HG02840 (cell line): ENCODE data around the gene RYK.
A peak's percentile ranks its signal among the peaks of the same experiment; 100 is the strongest.
"Not testable (repeated sequence)": the region's sequence is repeated elsewhere in the genome, so short reads cannot be mapped to it uniquely, and the experiment has no call there.

Experiments used
- ATAC-seq: cut with Tn5 transposase; IDR thresholded peaks from one replicate; pipeline ENCODE4 v1.9.1; 2021; ENCODE audit warnings: mild to moderate bottlenecking, moderate library complexity, moderate number of reproducible peaks; ENCODE audit not compliant: unreplicated experiment, low FRiP score

The RYK gene

DNA sequence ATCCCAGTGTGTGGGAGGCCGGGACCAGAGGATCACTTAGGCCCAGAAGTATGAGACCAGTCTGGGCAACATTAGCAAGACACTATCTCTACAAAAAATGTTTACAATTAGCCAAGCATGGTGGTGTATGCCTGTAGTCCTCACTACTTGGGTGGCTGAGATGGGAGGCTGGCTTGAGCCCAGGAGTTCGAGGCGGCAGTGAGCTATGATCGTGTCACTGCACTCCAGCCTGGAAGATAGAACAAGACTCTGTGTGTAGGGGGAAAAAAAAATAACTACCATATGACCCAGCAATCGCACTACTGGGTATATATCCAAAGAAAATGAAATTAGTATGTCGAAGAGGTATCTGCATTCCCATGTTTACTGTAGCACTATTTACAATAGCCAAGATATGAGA, 22.6 kb downstream of the RYK start:
- ATAC-seq: no peak

- not testable (repeated sequence) for ATAC-seq
These were observed 25.9 kb downstream of the RYK start for GRCh38 chr3:134224796-134225156.

DNA sequence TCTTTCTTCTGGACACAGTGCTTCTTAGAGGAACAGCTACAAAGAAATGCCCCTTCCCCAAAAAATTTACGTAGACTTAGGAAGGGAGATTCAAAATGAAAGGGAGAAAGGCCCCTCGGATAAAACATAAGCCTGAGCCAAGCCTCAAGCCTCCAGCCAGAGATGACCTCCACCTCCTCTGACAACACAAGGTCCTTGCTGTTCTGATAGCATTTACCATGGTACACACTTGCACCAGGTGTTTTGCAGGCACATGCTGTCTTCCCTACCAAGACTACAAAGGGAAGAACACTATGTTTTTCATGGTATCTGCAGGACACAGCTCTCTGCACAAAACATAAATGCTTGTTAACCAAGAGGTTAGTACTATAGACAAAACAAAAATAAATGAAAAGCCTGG, 27.8 kb downstream of the RYK start:
- ATAC-seq: no peak

DNA sequence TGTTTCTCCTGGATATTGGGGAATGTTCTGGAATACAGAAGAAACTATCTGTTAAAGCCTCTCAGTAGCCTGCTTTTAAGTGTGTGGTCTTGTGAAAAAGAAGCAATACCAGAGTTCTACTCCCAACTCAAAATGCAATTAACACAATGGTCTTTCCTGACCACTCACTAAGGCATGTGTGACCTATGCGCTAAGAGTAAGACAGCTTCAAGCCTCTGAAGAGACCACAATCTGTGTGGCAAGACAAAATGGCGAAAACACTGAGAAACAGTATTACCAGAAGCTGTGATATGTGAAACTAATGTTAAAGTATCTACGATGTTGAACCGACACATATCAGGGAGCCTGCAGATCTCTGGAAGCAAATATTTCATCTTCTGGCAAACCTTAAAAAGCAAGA, 33.8 kb downstream of the RYK start:
- no peak for ATAC-seq

DNA sequence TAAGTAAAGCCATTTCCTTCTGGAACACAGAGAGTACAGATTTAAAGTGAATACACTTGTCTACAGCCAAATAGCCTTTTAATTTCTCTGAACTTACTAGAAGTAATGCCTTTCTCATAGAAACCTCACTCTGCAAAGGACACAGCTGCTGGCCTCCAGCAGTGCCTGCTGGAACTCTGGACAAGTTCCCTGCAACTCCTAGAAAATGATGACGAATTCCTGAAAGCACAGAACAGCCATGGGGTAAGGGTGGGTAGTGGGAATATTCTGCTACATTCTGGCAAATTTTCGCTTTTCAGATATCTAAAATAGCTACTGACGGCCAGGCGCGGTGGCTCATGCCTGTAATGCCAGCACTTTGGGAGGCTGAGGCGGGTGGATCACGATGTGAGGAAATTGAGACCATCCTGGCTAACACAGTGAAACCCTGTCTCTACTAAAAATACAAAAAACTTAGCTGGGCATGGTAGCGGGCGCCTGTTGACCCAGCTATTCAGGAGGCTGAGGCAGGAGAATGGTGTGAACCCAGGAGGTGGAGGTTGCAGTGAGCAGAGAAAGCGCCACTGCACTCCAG, 34.4 kb downstream of the RYK start:
- no peak for ATAC-seq

DNA sequence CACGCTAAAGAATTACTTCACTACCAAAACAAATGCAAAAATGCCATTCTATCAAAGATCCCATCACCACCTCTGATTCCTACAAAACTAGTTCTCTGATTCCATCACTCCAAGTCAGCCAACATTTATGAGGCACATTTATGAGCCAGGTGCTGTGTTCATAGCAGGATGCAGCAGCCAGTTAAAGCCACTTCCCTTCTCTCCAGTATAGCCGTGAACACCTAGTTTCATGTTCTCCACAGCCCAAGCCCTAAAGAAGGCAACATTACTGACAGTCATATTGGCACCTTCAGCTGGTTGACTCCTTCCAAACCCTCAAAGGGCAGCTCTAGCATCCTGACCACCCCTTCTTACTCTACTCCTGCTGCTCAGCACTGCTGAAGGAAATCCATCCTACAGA, 36.4 kb downstream of the RYK start:
- ATAC-seq: no peak

GRCh38 chr3:134212967-134213665, 37.5 kb downstream of the RYK start:
- peak; percentile 57 for ATAC-seq

DNA sequence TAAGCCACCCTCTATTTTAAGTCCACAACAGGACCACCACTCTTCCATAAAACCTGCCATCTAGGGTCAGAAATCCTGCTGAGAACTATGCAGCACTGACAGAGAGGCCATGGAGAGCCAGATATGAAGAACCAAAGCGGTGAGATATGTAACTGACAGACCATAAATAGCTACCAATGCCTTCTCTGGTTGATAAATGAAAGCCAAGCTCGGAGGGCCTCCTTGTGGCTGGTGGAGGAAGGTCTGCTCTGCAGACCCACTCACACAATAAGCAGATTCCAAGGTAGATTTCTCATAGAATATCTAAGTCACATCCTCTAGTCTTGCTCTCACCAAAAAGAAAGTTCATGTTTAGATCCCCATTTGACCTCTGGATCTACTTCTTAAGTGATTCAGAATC, 38.9 kb downstream of the RYK start:
- ATAC-seq: no peak

DNA sequence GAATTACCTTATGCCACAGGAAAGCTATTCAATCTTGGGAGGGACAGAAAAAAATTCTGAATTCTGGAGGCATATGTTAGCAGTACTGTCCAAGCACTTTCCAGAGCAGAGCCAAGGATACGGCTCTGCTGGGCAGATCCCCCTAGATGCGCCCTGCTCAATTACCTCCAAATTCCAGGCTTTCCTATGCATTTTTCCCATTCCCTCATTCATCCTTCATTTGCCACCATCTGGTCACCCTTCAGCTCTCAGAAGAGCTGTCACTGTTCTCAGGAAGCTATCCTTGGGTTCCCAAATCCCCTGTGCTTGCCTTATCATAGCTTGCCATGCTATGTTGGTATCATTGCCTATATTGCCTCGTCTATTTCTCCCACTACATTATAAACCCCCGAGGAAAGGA, 45.2 kb downstream of the RYK start:
- ATAC-seq: no peak

GRCh38 chr3:134201201-134202130, 49.2 kb downstream of the RYK start:
- ATAC-seq: no peak

DNA sequence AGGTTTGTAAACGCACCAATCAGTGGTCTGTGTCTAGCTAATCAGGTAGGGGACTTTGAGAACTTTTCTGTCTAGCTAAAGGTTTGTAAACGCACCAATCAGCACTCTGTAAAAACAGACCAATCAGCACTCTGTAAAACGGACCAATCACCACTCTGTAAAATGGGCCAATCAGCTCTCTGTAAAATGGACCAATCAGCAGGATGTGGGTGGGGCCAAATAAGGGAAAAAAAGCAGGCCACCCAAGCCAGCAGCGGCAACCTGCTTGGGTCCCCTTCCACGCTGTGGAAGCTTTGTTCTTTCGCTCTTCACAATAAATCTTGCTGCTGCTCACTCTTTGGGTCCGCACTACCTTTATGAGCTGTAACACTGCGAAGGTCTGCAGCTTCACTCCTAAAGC, 50.8 kb downstream of the RYK start:
- ATAC-seq: not testable (repeated sequence)

GRCh38 chr3:134199240-134199639, 51.4 kb downstream of the RYK start:
- ATAC-seq: no peak

DNA sequence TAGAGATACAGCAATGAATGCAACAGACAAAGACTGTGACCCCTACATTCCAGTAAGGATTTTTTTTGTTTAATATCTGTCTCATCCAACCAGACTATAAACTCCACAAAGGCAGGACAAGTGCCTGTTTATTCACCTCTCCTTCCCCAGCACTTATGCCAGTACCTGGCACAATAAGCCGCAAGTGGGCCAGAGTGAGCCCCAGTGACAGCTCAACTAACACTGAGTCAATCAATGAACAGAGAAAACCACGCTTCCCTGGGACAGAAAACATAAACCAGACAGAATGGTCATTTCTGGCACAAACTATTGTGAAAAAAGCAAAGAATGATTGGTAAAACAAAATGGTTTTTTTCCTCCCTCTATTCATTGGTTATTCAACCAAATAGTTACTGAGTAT, 52.2 kb downstream of the RYK start:
- ATAC-seq: no peak

- no peak for ATAC-seq
These were observed 52.9 kb downstream of the RYK start for GRCh38 chr3:134197681-134198261.

DNA sequence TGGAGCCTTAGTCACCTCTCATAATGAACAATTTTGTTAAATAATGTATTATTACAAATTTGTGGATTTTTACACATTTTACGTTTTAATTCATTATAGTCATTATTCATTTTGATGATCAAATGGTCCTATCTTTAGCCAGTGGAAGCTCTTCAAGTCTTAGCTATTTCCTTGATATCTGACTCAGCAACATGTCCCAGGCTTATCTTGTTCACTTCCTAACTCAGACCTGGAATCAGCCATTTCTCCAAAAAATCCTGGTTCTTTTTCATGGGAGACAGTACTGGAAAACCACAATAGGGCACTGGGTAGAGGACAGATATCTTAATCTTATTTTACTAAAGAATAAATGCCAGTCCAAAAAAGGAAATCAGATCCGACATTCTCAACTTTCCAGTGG, 56.4 kb downstream of the RYK start:
- ATAC-seq: no peak

- ATAC-seq: no peak
These were observed 60.4 kb downstream of the RYK start for GRCh38 chr3:134190250-134190649.

- no peak for ATAC-seq
These were observed 60.8 kb downstream of the RYK start for GRCh38 chr3:134189849-134190248.

GRCh38 chr3:134186391-134186790, 64.3 kb downstream of the RYK start:
- no peak for ATAC-seq

- no peak for ATAC-seq
These were observed 69.9 kb downstream of the RYK start for GRCh38 chr3:134180761-134181160.

GRCh38 chr3:134179508-134179907, 71.2 kb downstream of the RYK start:
- no peak for ATAC-seq

GRCh38 chr3:134163096-134163495, 87.6 kb downstream of the RYK start:
- no peak for ATAC-seq
